ENCODE data around the gene WDR27.
"Not testable (repeated sequence)": the region's sequence is repeated elsewhere in the genome, so short reads cannot be mapped to it uniquely, and the experiment has no call there.

Gene WDR27

GRCh38 chr6:169520104-169520503 is 181.7 kb downstream of the WDR27 start:
- H3K4me1 ChIP-seq (ENCODE audit: control insufficient read depth, insufficient read depth, low read length, poor library complexity, severe bottlenecking) = no peaks in the 10 kb centered on the region
- no CpG with 5 or more reads among the region's 2 CpGs for WGBS, 2 experiments (ENCODE audit: insufficient coverage in 2 of 2)
- H3K9me3 ChIP-seq (ENCODE audit: control insufficient read depth, low read length) = peaks cover 7% of the 10 kb centered on the region
- H3K36me3 ChIP-seq (ENCODE audit: control insufficient read depth, insufficient read depth, low read length) = no peaks in the 10 kb centered on the region
- H3K27ac ChIP-seq (ENCODE audit: low read depth, low read length, severe bottlenecking) = no peak overlapping the region
- H3K4me3 ChIP-seq (ENCODE audit: extremely low read depth, insufficient read depth, low read length, poor library complexity, severe bottlenecking) = no peak overlapping the region

- Histone ChIP-seq H3K27ac (ENCODE audit: low read depth, low read length, severe bottlenecking) (no peak overlapping the region), H3K36me3 (ENCODE audit: control insufficient read depth, insufficient read depth, low read length) (no peaks in the 10 kb centered on the region), H3K4me1 (ENCODE audit: control insufficient read depth, insufficient read depth, low read length, poor library complexity, severe bottlenecking) (no peaks in the 10 kb centered on the region), H3K4me3 (ENCODE audit: extremely low read depth, insufficient read depth, low read length, poor library complexity, severe bottlenecking) (no peak overlapping the region), H3K9me3 (ENCODE audit: control insufficient read depth, low read length) (peaks cover 7% of the 10 kb centered on the region)
Observed at GRCh38 chr6:169518451-169518850, 183.4 kb downstream of the WDR27 start.

GRCh38 chr6:169513478-169514193 is 188.2 kb downstream of the WDR27 start:
- H3K9me3 ChIP-seq (ENCODE audit: control insufficient read depth, low read length) = peaks cover 7% of the 10 kb centered on the region

GRCh38 chr6:169511785-169512184 is 190.0 kb downstream of the WDR27 start:
- not testable (repeated sequence) for H3K36me3 ChIP-seq (ENCODE audit: control insufficient read depth, insufficient read depth, low read length); H3K27ac ChIP-seq (ENCODE audit: low read depth, low read length, severe bottlenecking); H3K9me3 ChIP-seq (ENCODE audit: control insufficient read depth, low read length); H3K4me3 ChIP-seq (ENCODE audit: extremely low read depth, insufficient read depth, low read length, poor library complexity, severe bottlenecking); H3K4me1 ChIP-seq (ENCODE audit: control insufficient read depth, insufficient read depth, low read length, poor library complexity, severe bottlenecking)

More at GRCh38 chr6:169513478-169514193, 188.2 kb downstream of the WDR27 start:
- 88 to 100% methylated on average over 1 of the region's 3 CpGs for WGBS, 2 experiments (ENCODE audit: insufficient coverage in 2 of 2)
- Histone ChIP-seq H3K27ac (ENCODE audit: low read depth, low read length, severe bottlenecking) (no peak overlapping the region), H3K4me3 (ENCODE audit: extremely low read depth, insufficient read depth, low read length, poor library complexity, severe bottlenecking) (no peak overlapping the region), H3K36me3 (ENCODE audit: control insufficient read depth, insufficient read depth, low read length) (no peaks in the 10 kb centered on the region), H3K4me1 (ENCODE audit: control insufficient read depth, insufficient read depth, low read length, poor library complexity, severe bottlenecking) (no peaks in the 10 kb centered on the region)

DNA sequence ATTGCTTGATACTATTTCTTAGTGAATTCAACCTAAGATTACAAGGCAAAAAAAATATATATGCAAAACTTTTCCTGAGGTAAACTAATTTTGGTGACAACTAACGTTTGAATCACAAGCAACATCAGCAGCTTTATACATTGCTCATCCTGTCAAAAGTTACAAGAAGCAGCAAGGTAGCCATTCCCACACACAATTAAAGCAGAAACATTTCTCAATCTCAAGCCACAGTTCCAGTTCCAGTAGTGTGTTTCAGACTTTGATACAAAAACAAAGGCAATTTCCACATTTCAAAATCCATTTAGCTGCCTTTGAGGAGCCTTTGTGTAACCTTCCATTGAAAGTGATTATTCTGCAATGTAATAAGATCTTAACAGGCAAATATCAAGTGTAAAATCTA is 191.0 kb downstream of the WDR27 start:
- Histone ChIP-seq H3K36me3 (ENCODE audit: control insufficient read depth, insufficient read depth, low read length) (no peaks in the 10 kb centered on the region), H3K4me3 (ENCODE audit: extremely low read depth, insufficient read depth, low read length, poor library complexity, severe bottlenecking) (no peak overlapping the region), H3K9me3 (ENCODE audit: control insufficient read depth, low read length) (peaks cover 4% of the 10 kb centered on the region), H3K27ac (ENCODE audit: low read depth, low read length, severe bottlenecking) (no peak overlapping the region), H3K4me1 (ENCODE audit: control insufficient read depth, insufficient read depth, low read length, poor library complexity, severe bottlenecking) (no peaks in the 10 kb centered on the region)
- WGBS, 2 experiments (ENCODE audit: insufficient coverage in 2 of 2) = 83 to 100% methylated on average over 1 of the region's 1 CpG

- Histone ChIP-seq H3K9me3 (ENCODE audit: control insufficient read depth, low read length) (peaks cover 4% of the 10 kb centered on the region), H3K27ac (ENCODE audit: low read depth, low read length, severe bottlenecking) (no peak overlapping the region), H3K4me3 (ENCODE audit: extremely low read depth, insufficient read depth, low read length, poor library complexity, severe bottlenecking) (no peak overlapping the region), H3K36me3 (ENCODE audit: control insufficient read depth, insufficient read depth, low read length) (no peaks in the 10 kb centered on the region), H3K4me1 (ENCODE audit: control insufficient read depth, insufficient read depth, low read length, poor library complexity, severe bottlenecking) (no peaks in the 10 kb centered on the region)
- WGBS, 2 experiments (ENCODE audit: insufficient coverage in 2 of 2) = no CpG with 5 or more reads among the region's 1 CpG
Observed at GRCh38 chr6:169508452-169508851, 193.4 kb downstream of the WDR27 start.

- Histone ChIP-seq H3K36me3 (ENCODE audit: control insufficient read depth, insufficient read depth, low read length) (no peaks in the 10 kb centered on the region), H3K4me3 (ENCODE audit: extremely low read depth, insufficient read depth, low read length, poor library complexity, severe bottlenecking) (no peak overlapping the region), H3K9me3 (ENCODE audit: control insufficient read depth, low read length) (peaks cover 4% of the 10 kb centered on the region), H3K4me1 (ENCODE audit: control insufficient read depth, insufficient read depth, low read length, poor library complexity, severe bottlenecking) (no peaks in the 10 kb centered on the region), H3K27ac (ENCODE audit: low read depth, low read length, severe bottlenecking) (no peak overlapping the region)
- WGBS, 2 experiments (ENCODE audit: insufficient coverage in 2 of 2) = 100% methylated on average over 1 of the region's 4 CpGs
Observed at GRCh38 chr6:169503422-169504152, 198.2 kb downstream of the WDR27 start.

GRCh38 chr6:169502445-169502844 is 199.4 kb downstream of the WDR27 start:
- no peaks in the 10 kb centered on the region for H3K36me3 ChIP-seq (ENCODE audit: control insufficient read depth, insufficient read depth, low read length)
- no peaks in the 10 kb centered on the region for H3K4me1 ChIP-seq (ENCODE audit: control insufficient read depth, insufficient read depth, low read length, poor library complexity, severe bottlenecking)
- H3K27ac ChIP-seq (ENCODE audit: low read depth, low read length, severe bottlenecking) = no peak overlapping the region
- 93 to 95% methylated on average over 20 to 21 of the region's 22 CpGs for WGBS, 2 experiments (ENCODE audit: insufficient coverage in 2 of 2)
- H3K4me3 ChIP-seq (ENCODE audit: extremely low read depth, insufficient read depth, low read length, poor library complexity, severe bottlenecking) = no peak overlapping the region
- no peaks in the 10 kb centered on the region for H3K9me3 ChIP-seq (ENCODE audit: control insufficient read depth, low read length)

DNA sequence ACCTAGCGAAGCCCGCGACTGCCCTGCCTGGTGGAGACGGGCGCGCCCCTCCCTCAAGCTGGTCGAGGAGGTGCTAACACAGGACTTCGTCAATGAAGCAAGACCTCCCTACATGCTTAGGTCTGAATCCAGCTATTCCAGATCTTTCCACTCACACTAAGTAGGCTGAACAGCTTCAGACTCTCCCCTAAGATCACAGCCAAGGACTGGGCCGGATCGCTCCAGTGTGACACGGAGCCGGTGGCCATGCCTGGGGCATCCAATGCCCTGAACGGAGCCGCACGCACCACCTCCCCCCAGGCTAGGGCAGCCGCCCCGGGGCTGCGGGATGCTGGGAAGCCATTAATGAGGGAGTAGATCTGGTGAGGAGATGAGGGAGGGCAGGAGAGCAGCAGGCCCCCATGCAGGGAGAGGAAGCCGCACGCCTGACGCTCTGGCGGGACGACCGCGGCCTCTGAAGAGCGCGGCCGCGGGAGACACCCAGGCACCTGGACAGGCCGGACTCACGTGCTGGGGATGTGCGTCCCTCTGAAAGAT is 200.0 kb downstream of the WDR27 start:
- H3K36me3 ChIP-seq (ENCODE audit: control insufficient read depth, insufficient read depth, low read length) = no peaks in the 10 kb centered on the region
- H3K27ac ChIP-seq (ENCODE audit: low read depth, low read length, severe bottlenecking) = no peak overlapping the region
- no peaks in the 10 kb centered on the region for H3K4me1 ChIP-seq (ENCODE audit: control insufficient read depth, insufficient read depth, low read length, poor library complexity, severe bottlenecking)
- H3K9me3 ChIP-seq (ENCODE audit: control insufficient read depth, low read length) = no peaks in the 10 kb centered on the region
- WGBS, 2 experiments (ENCODE audit: insufficient coverage in 2 of 2) = 95% methylated on average over 29 to 31 of the region's 32 CpGs
- H3K4me3 ChIP-seq (ENCODE audit: extremely low read depth, insufficient read depth, low read length, poor library complexity, severe bottlenecking) = no peak overlapping the region

DNA sequence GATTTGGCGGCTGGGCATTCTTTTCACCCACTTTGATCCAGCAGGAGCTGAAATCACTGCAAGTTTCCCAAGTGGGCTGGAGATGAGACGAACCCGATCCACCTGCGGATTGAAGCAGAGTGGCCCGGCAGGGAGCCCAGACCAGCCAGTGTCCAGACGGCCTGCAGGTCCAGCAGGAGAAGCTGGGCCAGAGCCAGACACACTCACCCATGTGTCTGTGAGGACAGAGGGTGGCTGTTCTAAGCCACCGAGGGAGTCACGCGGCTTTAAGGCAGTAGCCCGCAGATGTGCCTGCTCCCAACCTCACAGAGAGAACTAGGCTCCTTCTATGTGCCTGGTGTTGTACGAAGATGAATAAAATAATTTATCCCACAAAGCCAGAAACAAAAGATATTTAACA is 200.7 kb downstream of the WDR27 start:
- no peaks in the 10 kb centered on the region for H3K4me1 ChIP-seq (ENCODE audit: control insufficient read depth, insufficient read depth, low read length, poor library complexity, severe bottlenecking)
- no peak overlapping the region for H3K27ac ChIP-seq (ENCODE audit: low read depth, low read length, severe bottlenecking)
- H3K4me3 ChIP-seq (ENCODE audit: extremely low read depth, insufficient read depth, low read length, poor library complexity, severe bottlenecking) = no peak overlapping the region
- WGBS, 2 experiments (ENCODE audit: insufficient coverage in 2 of 2) = 95% methylated on average over 6 to 8 of the region's 11 CpGs
- no peaks in the 10 kb centered on the region for H3K9me3 ChIP-seq (ENCODE audit: control insufficient read depth, low read length)
- no peaks in the 10 kb centered on the region for H3K36me3 ChIP-seq (ENCODE audit: control insufficient read depth, insufficient read depth, low read length)

DNA sequence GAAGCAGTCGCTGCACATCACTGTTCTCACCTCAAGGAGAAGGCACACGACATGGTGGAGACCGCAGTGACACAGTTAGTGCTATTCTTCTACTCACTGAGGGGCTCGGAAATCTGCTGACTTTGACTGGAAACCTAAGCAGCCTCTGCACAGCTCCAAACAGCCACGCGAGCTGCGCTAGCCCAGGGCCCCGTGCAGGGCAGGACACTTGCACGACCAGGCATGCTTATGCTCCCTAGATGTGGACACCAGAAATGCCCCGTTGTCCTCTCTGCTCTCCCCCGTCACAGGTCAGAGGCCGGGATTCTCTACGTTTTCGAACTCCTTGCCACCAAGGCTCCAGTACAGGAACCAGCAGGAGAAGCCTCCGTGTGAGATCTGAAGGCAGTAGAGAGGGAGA is 201.1 kb downstream of the WDR27 start:
- no peaks in the 10 kb centered on the region for H3K4me1 ChIP-seq (ENCODE audit: control insufficient read depth, insufficient read depth, low read length, poor library complexity, severe bottlenecking)
- no peaks in the 10 kb centered on the region for H3K36me3 ChIP-seq (ENCODE audit: control insufficient read depth, insufficient read depth, low read length)
- WGBS, 2 experiments (ENCODE audit: insufficient coverage in 2 of 2) = 95 to 96% methylated on average over 11 to 14 of the region's 15 CpGs
- H3K9me3 ChIP-seq (ENCODE audit: control insufficient read depth, low read length) = no peaks in the 10 kb centered on the region
- H3K4me3 ChIP-seq (ENCODE audit: extremely low read depth, insufficient read depth, low read length, poor library complexity, severe bottlenecking) = no peak overlapping the region
- no peak overlapping the region for H3K27ac ChIP-seq (ENCODE audit: low read depth, low read length, severe bottlenecking)
